Neural progenitor cell (in vitro differentiated cells): ENCODE results near the gene BRD9.

Experiments used
- EZH2 ChIP-seq: fragments of 200-600 bp; sonication (generic); IDR thresholded peaks from 2 replicates; pipeline ENCODE4 v1.6.1; 2017; ENCODE audit warnings: antibody characterized with exemption, mild to moderate bottlenecking, moderate library complexity
- EZH2phosphoT487 ChIP-seq: fragments of 200-600 bp; sonication (generic); IDR thresholded peaks from 2 replicates; pipeline ENCODE4 v1.6.1; 2017; ENCODE audit warnings: antibody characterized with exemption
- TF ChIP-seq, protein P1 (sequence below): fragments of 200-600 bp; sonication (generic); IDR thresholded peaks from 2 replicates; pipeline ENCODE4 v1.5.1; 2017; ENCODE audit warnings: antibody characterized with exemption, mild to moderate bottlenecking

DNA sequence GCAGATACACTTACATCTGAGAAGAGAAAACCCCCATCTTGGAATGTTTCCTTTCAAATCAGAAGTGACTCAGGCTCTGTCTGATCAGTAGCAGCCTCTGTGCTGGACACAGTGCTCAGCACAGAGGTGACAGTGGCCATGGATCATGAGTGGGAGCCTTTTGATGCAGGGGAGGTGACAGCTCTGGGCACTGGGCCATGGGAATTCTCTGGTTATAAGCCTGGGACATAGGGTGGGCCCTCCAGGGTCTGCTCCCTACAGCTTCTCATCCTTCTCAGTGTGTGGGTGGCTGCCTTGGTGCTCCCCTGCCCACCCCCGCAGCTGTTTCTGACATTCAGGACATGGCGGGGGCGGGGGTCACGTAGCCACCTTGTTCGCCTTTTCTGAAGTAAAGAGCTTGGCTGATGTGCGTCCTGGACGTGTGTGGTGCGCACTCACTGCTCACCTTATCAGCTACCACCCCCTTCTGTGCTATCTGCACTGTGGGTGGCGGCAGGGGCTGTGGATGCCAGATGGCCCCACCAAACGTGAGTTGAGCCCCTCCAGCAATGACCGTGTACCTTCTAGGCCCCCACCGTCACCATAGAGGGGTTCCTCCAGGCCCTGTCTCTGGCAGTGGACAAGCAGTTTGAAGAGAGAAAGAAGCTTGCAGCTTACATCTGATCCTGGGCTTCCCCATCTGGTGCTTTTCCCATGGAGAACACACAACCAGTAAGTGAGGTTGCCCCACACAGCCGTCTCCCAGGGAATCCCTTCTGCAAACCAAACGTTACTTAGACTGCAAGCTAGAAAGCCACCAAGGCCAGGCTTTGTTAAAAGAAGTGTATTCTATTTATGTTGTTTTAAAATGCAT is 24.1 kb upstream of the BRD9 start:
- TF ChIP-seq, protein P1, sequence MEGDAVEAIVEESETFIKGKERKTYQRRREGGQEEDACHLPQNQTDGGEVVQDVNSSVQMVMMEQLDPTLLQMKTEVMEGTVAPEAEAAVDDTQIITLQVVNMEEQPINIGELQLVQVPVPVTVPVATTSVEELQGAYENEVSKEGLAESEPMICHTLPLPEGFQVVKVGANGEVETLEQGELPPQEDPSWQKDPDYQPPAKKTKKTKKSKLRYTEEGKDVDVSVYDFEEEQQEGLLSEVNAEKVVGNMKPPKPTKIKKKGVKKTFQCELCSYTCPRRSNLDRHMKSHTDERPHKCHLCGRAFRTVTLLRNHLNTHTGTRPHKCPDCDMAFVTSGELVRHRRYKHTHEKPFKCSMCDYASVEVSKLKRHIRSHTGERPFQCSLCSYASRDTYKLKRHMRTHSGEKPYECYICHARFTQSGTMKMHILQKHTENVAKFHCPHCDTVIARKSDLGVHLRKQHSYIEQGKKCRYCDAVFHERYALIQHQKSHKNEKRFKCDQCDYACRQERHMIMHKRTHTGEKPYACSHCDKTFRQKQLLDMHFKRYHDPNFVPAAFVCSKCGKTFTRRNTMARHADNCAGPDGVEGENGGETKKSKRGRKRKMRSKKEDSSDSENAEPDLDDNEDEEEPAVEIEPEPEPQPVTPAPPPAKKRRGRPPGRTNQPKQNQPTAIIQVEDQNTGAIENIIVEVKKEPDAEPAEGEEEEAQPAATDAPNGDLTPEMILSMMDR, result no peak
- TF ChIP-seq EZH2phosphoT487, result no peak
- no peak for TF ChIP-seq EZH2
